ENCODE results near the gene DCD. TPM values are rescaled to one million over a fixed set of nuclear protein-coding genes. Genes with fewer than 3 reads are reported as not detected.

DCD gene
- polyA plus RNA-seq, 1 donor (not counting 4 experiments of a cell fraction or from before 2014, with no cell fraction given), result not detected

- no peak for FAIRE-seq
- no peaks in the 10 kb centered on the region for H3K79me2 ChIP-seq (ENCODE audit: control insufficient read depth, insufficient read depth, low read length)
- no peak overlapping the region for H3K27ac ChIP-seq (ENCODE audit: control insufficient read depth, insufficient read depth, low read length)
- H3K9me3 ChIP-seq (ENCODE audit: control insufficient read depth, low read depth, low read length), result no peaks in the 10 kb centered on the region
- no peak overlapping the region for H3K4me2 ChIP-seq (ENCODE audit: control insufficient read depth, extremely low read depth, insufficient read depth, low read depth, low read length)
- H3K4me1 ChIP-seq (ENCODE audit: control insufficient read depth, extremely low read depth, insufficient read depth, low read length), result no peaks in the 10 kb centered on the region
- no peak for TF ChIP-seq CTCF (optimal IDR thresholded peaks at IDR 0.05 in 1 of 3, IDR thresholded peaks at IDR 0.05 in 1 of 3, conservative IDR thresholded peaks at IDR 0.05 in 1 of 3; ENCODE audit: extremely low read depth in 1 of 3, insufficient read depth in 2 of 3, low read length in 3 of 3)
- TF ChIP-seq EZH2 (IDR thresholded peaks at IDR 0.05; ENCODE audit: low read length), result no peak
- H3K4me3 ChIP-seq (ENCODE audit: control insufficient read depth in 2 of 3, extremely low read depth in 1 of 3, insufficient read depth in 2 of 3, low read depth in 1 of 3, low read length in 3 of 3), result no peak overlapping the region
- no peaks in the 10 kb centered on the region for H3K9me1 ChIP-seq (ENCODE audit: control insufficient read depth, extremely low read depth, insufficient read depth, low read length)
- no peak for DNase-seq (ENCODE audit: low read depth, low spot score)
- H2AFZ ChIP-seq (ENCODE audit: control insufficient read depth, low read length), result no peak overlapping the region
- no peaks in the 10 kb centered on the region for H3K36me3 ChIP-seq (ENCODE audit: control insufficient read depth in 2 of 2, extremely low read depth in 1 of 2, insufficient read depth in 2 of 2, low read length in 2 of 2)
- peaks cover 5% of the 10 kb centered on the region for H3K27me3 ChIP-seq (ENCODE audit: control insufficient read depth, extremely low read depth, insufficient read depth, low read length)
- no peak overlapping the region for H3K9ac ChIP-seq (ENCODE audit: control insufficient read depth, extremely low read depth, insufficient read depth, low read length)
- dilution Hi-C loops (cut with MboI; ENCODE audit: extremely low pct_ligation_motif_present, low sequenced_read_pairs), result no loop called here
- H4K20me1 ChIP-seq (ENCODE audit: control insufficient read depth, extremely low read depth, insufficient read depth, low read length), result no peaks in the 10 kb centered on the region
Measured at GRCh38 chr12:54657105-54657607, 9.0 kb upstream of the DCD start.

GRCh38 chr12:54654926-54655325 is 6.8 kb upstream of the DCD start:
- Histone ChIP-seq H4K20me1 (ENCODE audit: control insufficient read depth, extremely low read depth, insufficient read depth, low read length) (no peaks in the 10 kb centered on the region), H3K79me2 (ENCODE audit: control insufficient read depth, insufficient read depth, low read length) (no peaks in the 10 kb centered on the region), H3K9me3 (ENCODE audit: control insufficient read depth, low read depth, low read length) (no peaks in the 10 kb centered on the region), H2AFZ (ENCODE audit: control insufficient read depth, low read length) (no peak overlapping the region), H3K4me2 (ENCODE audit: control insufficient read depth, extremely low read depth, insufficient read depth, low read depth, low read length) (no peak overlapping the region), H3K4me1 (ENCODE audit: control insufficient read depth, extremely low read depth, insufficient read depth, low read length) (no peaks in the 10 kb centered on the region), H3K9ac (ENCODE audit: control insufficient read depth, extremely low read depth, insufficient read depth, low read length) (no peak overlapping the region), H3K27ac (ENCODE audit: control insufficient read depth, insufficient read depth, low read length) (no peak overlapping the region), H3K36me3 (ENCODE audit: control insufficient read depth in 2 of 2, extremely low read depth in 1 of 2, insufficient read depth in 2 of 2, low read length in 2 of 2) (no peaks in the 10 kb centered on the region), H3K4me3 (ENCODE audit: control insufficient read depth in 2 of 3, extremely low read depth in 1 of 3, insufficient read depth in 2 of 3, low read depth in 1 of 3, low read length in 3 of 3) (no peak overlapping the region), H3K9me1 (ENCODE audit: control insufficient read depth, extremely low read depth, insufficient read depth, low read length) (no peaks in the 10 kb centered on the region), H3K27me3 (ENCODE audit: control insufficient read depth, extremely low read depth, insufficient read depth, low read length) (peaks cover 5% of the 10 kb centered on the region)
- dilution Hi-C loops (cut with MboI; ENCODE audit: extremely low pct_ligation_motif_present, low sequenced_read_pairs), result no loop called here
- no peak for TF ChIP-seq CTCF (optimal IDR thresholded peaks at IDR 0.05 in 1 of 3, IDR thresholded peaks at IDR 0.05 in 1 of 3, conservative IDR thresholded peaks at IDR 0.05 in 1 of 3; ENCODE audit: extremely low read depth in 1 of 3, insufficient read depth in 2 of 3, low read length in 3 of 3)
- no peak for TF ChIP-seq EZH2 (IDR thresholded peaks at IDR 0.05; ENCODE audit: low read length)
- FAIRE-seq, result no peak
- DNase-seq (ENCODE audit: low read depth, low spot score), result no peak

Data from keratinocyte (primary cell).